IMR-90 (cell line): Measurements from ENCODE around the gene ZNF746. TPM values are rescaled to one million over a fixed set of nuclear protein-coding genes. Genes with fewer than 3 reads are reported as not detected.

Experiments used
- ATAC-seq: fragments of 200-7000 bp; cut with Tn5 transposase; 2 replicates; pipeline ENCODE4 v1.9.1; 2020; ENCODE audit warnings: low read depth, mild to moderate bottlenecking, moderate library complexity
- BruUV-seq: library from RNA; stranded (reverse); fragments of 400-500 nt; replicated peaks from 2 replicates; lab custom pipeline; 2021; lab: Mats Ljungman, UMichigan
- CTCF ChIA-PET: fragments of 300-600 bp; formaldehyde crosslinking; extraction: SDS; loops from one replicate; lab custom pipeline; 2021; ENCODE audit warnings: antibody characterized with exemption; lab: Yijun Ruan, JAX
- POLR2A ChIA-PET: fragments of 300-600 bp; sonication (Branson Sonifier 250); formaldehyde crosslinking; loops from one replicate; lab custom pipeline; 2022; ENCODE audit warnings: antibody characterized with exemption; ENCODE audit not compliant: unreplicated experiment; lab: Charles Lee
- DNase-seq: peaks from one replicate; pipeline ENCODE4 v3.0.0; 2013
- H2AFZ ChIP-seq: replicated peaks from 2 replicates; pipeline ENCODE3; 2013; ENCODE audit warnings: low read length, mild to moderate bottlenecking; ENCODE audit not compliant: poor library complexity
- H2AK5ac ChIP-seq: 2 replicates; pipeline ENCODE4 v1.6.1; 2013; ENCODE audit warnings: low read depth, low read length, inconsistent platforms
- H2AK9ac ChIP-seq: replicated peaks from 2 replicates; pipeline ENCODE3; 2013; ENCODE audit warnings: mild to moderate bottlenecking, low read depth, low read length, moderate library complexity; ENCODE audit not compliant: poor library complexity
- H2BK120ac ChIP-seq: 2 replicates; pipeline ENCODE4 v1.6.1; 2013; ENCODE audit warnings: low read depth, low read length, inconsistent platforms
- H2BK15ac ChIP-seq: 3 replicates; pipeline ENCODE4 v1.6.1; 2013; ENCODE audit warnings: low read depth, low read length, inconsistent platforms
- H2BK20ac ChIP-seq: 2 replicates; pipeline ENCODE4 v1.6.1; 2013; ENCODE audit warnings: low read depth, mild to moderate bottlenecking, inconsistent platforms, low read length, moderate library complexity
- H2BK5ac ChIP-seq: 2 replicates; pipeline ENCODE4 v1.6.1; 2013; ENCODE audit warnings: mild to moderate bottlenecking, low read depth, low read length, inconsistent platforms; ENCODE audit not compliant: poor library complexity, severe bottlenecking
- H3K14ac ChIP-seq: replicated peaks from 2 replicates; pipeline ENCODE4 v1.6.1; 2013; ENCODE audit warnings: low read depth, low read length, inconsistent platforms
- H3K18ac ChIP-seq: 2 replicates; pipeline ENCODE4 v1.6.1; 2013; ENCODE audit warnings: low read depth, low read length, control low read depth
- H3K23ac ChIP-seq: 2 replicates; pipeline ENCODE4 v1.6.1; 2013; ENCODE audit warnings: low read depth, low read length, inconsistent platforms
- H3K27ac ChIP-seq: 2 replicates; pipeline ENCODE4 v1.5.1; 2013; ENCODE audit warnings: mild to moderate bottlenecking, control low read depth, low read length; ENCODE audit not compliant: insufficient read depth
- H3K27me3 ChIP-seq: 2 replicates; pipeline ENCODE4 v1.6.1; 2013; ENCODE audit warnings: low read length; ENCODE audit not compliant: control insufficient read depth, insufficient read depth
- H3K36me3 ChIP-seq: 2 replicates; pipeline ENCODE4 v1.6.1; 2013; ENCODE audit warnings: low read length, mixed read lengths; ENCODE audit not compliant: control insufficient read depth, insufficient read depth
- H3K4ac ChIP-seq: 2 replicates; pipeline ENCODE4 v1.6.1; 2013; ENCODE audit warnings: low read depth, low read length, inconsistent platforms
- H3K4me1 ChIP-seq: 2 replicates; pipeline ENCODE4 v1.6.1; 2013; ENCODE audit warnings: low read length, mixed read lengths; ENCODE audit not compliant: control insufficient read depth, insufficient read depth
- H3K4me2 ChIP-seq: 2 replicates; pipeline ENCODE4 v1.6.1; 2013; ENCODE audit warnings: low read depth, mild to moderate bottlenecking, control low read depth, low read length, moderate library complexity
- H3K4me3 ChIP-seq: 2 replicates; pipeline ENCODE4 v1.5.1; 2013; ENCODE audit warnings: low read depth, mild to moderate bottlenecking, control low read depth, low read length, moderate library complexity; ENCODE audit not compliant: insufficient read depth
- H3K56ac ChIP-seq: 2 replicates; pipeline ENCODE4 v1.6.1; 2013; ENCODE audit warnings: low read length, inconsistent platforms; ENCODE audit not compliant: insufficient read depth; ENCODE audit errors: extremely low read depth
- H3K79me1 ChIP-seq, 2 experiments: 2 replicates each; pipeline ENCODE4 v1.6.1; 2013; ENCODE audit warnings: low read length in 2 of 2, inconsistent platforms in 1 of 2, low read depth in 1 of 2
- H3K9ac ChIP-seq: 2 replicates; pipeline ENCODE4 v1.6.1; 2013; ENCODE audit warnings: low read depth, low read length, control low read depth
- H3K9me1 ChIP-seq: 2 replicates; pipeline ENCODE4 v1.6.1; 2013; ENCODE audit warnings: low read length, inconsistent platforms; ENCODE audit not compliant: insufficient read depth
- H3K9me3 ChIP-seq: 2 replicates; pipeline ENCODE4 v1.6.1; 2013; ENCODE audit warnings: low read length; ENCODE audit not compliant: control insufficient read depth, insufficient read depth
- H4K20me1 ChIP-seq: 2 replicates; pipeline ENCODE4 v1.6.1; 2013; ENCODE audit warnings: low read length, inconsistent platforms; ENCODE audit not compliant: insufficient read depth
- H4K5ac ChIP-seq: 2 replicates; pipeline ENCODE4 v1.6.1; 2013; ENCODE audit warnings: mild to moderate bottlenecking, low read depth, low read length, control low read depth
- H4K8ac ChIP-seq, 2 experiments: 2 replicates each; pipeline ENCODE4 v1.6.1; 2013; ENCODE audit warnings: low read depth in 2 of 2, low read length in 2 of 2, control low read depth in 1 of 2, inconsistent platforms in 1 of 2
- H4K91ac ChIP-seq: 2 replicates; pipeline ENCODE4 v1.6.1; 2013; ENCODE audit warnings: low read depth, low read length, inconsistent platforms; ENCODE audit not compliant: insufficient read depth
- CEBPB ChIP-seq: IDR thresholded peaks from 2 replicates; pipeline ENCODE4 v1.6.1; 2012; ENCODE audit warnings: low read depth, low read length, improper control_type of control experiment
- NFE2L2 ChIP-seq: fragments of 150-350 bp; IDR thresholded peaks from 2 replicates; pipeline ENCODE4 v1.6.1; 2016; ENCODE audit warnings: low read depth, mild to moderate bottlenecking, low read length
- RAD21 ChIP-seq: IDR thresholded peaks from 2 replicates; pipeline ENCODE4 v1.6.1; 2012; ENCODE audit warnings: low read length, improper control_type of control experiment
- WGBS, 2 experiments: methylation state at CpG; one replicate each; pipeline versions ENCODE4 v1.1.5 to v1.1.7; 2013; ENCODE audit warnings: missing lambda C conversion rate in 2 of 2; ENCODE audit not compliant: insufficient read length in 1 of 2; ENCODE audit errors: extremely low coverage in 2 of 2; 5-methylcytosine and 5-hydroxymethylcytosine counted together
- dilution Hi-C: fragments of 300-500 bp; cut with HindIII; formaldehyde crosslinking; loops from one replicate; pipeline ENCODE4 v1.14.3; 2018; ENCODE audit warnings: low sequenced_read_pairs; ENCODE audit not compliant: unreplicated experiment
- in situ Hi-C: fragments of 300-500 bp; cut with MboI; formaldehyde crosslinking; loops from 3 replicates; pipeline ENCODE4 v1.14.3; 2019; ENCODE audit warnings: low sequenced_read_pairs, inconsistent platforms, mixed read lengths
- intact Hi-C: fragments of 100-400 bp; cut with micrococcal nuclease; formaldehyde crosslinking; loops from 2 replicates; pipeline ENCODE4 v1.10.0; 2022
- polyA plus RNA-seq, 3 experiments: library from polyadenylated mRNA; depleted of rRNA; stranded (reverse); fragments of >200 nt; gene quantifications; 2 replicates each; pipeline ENCODE4 v1.2.3, GENCODE V29; 2012; ENCODE audit warnings: low replicate concordance in 1 of 3
- total RNA-seq: library from RNA; depleted of rRNA; stranded (reverse); fragments of >200 nt; gene quantifications from 2 replicates; pipeline ENCODE4 v1.2.3, GENCODE V29; 2012

ZNF746 gene
- total and polyA plus RNA-seq, 2 of the 4 experiments (the other 2 are of a cell fraction), result 6.6 to 8.4 TPM

GRCh38 chr7:149525280-149525679 is 27.7 kb upstream of the ZNF746 start:
- dilution Hi-C loops, result no loop called here
- H3K4me3 ChIP-seq, result no peak overlapping the region
- no CpG with 5 or more reads among the region's 3 CpGs for WGBS, 2 experiments
- H4K20me1 ChIP-seq, result no peaks in the 10 kb centered on the region
- intact Hi-C loops, result no loop called here
- no peak overlapping the region for H2BK120ac ChIP-seq
- no peak overlapping the region for H3K27ac ChIP-seq
- H3K23ac ChIP-seq, result no peak overlapping the region
- ChIA-PET POLR2A (no interaction called here), CTCF (no interaction called here)
- no peaks in the 10 kb centered on the region for H3K36me3 ChIP-seq
- no peak overlapping the region for H3K4me2 ChIP-seq
- DNase-seq, result no peak
- H3K9ac ChIP-seq, result no peak overlapping the region
- H2BK20ac ChIP-seq, result no peak overlapping the region
- H2BK5ac ChIP-seq, result no peak overlapping the region
- no peak for TF ChIP-seq NFE2L2
- peak; percentile 18; the same call in 1 of the 2 replicates for TF ChIP-seq CEBPB
- TF ChIP-seq RAD21, result no peak
- H3K9me1 ChIP-seq, result no peaks in the 10 kb centered on the region
- no peak overlapping the region for H4K8ac ChIP-seq
- peaks cover 22% of the 10 kb centered on the region for H3K9me3 ChIP-seq
- no peak overlapping the region for H2BK15ac ChIP-seq
- no peaks in the 10 kb centered on the region for H3K4me1 ChIP-seq
- no peak overlapping the region for H2AFZ ChIP-seq
- no peak for ATAC-seq
- no TSS peak for BruUV-seq
- H3K79me1 ChIP-seq, result no peaks in the 10 kb centered on the region
- no peak overlapping the region for H2AK9ac ChIP-seq
- no peak overlapping the region for H4K91ac ChIP-seq
- no peaks in the 10 kb centered on the region for H3K27me3 ChIP-seq
- H3K56ac ChIP-seq, result no peak overlapping the region
- H3K4ac ChIP-seq, result no peak overlapping the region
- in situ Hi-C loops, result no loop called here
- no peak overlapping the region for H3K14ac ChIP-seq
- no peak overlapping the region for H3K18ac ChIP-seq
- H2AK5ac ChIP-seq, result no peak overlapping the region
- H4K5ac ChIP-seq, result no peak overlapping the region
